ENCODE data around the gene PER1. TPM values are rescaled to one million over a fixed set of nuclear protein-coding genes. Genes with fewer than 3 reads are reported as not detected.

Gene PER1
- total RNA-seq, 1 experiment from 2014 or later: 87.6 TPM

GRCh38 chr17:8160224-8160577, 8.0 kb upstream of the PER1 start:
- DNase-seq (ENCODE audit: low read depth, low spot score) (no peak), ATAC-seq (no peak)
- H3K36me3 ChIP-seq (ENCODE audit: control insufficient read depth in 1 of 2, insufficient read depth in 2 of 2, low read length in 2 of 2): peaks cover 4 to 13% of the 10 kb centered on the region in 2 experiments; a peak in 3 of 4 replicates
- peak overlapping the region; percentile 12 for H3K27ac ChIP-seq (ENCODE audit: low read depth, low read length)
- H3K79me2 ChIP-seq (ENCODE audit: insufficient read depth, low read length): peaks cover 42% of the 10 kb centered on the region
- H3K9me3 ChIP-seq (ENCODE audit: control insufficient read depth in 1 of 2, insufficient read depth in 1 of 2, low read depth in 1 of 2, low read length in 2 of 2): no peaks in the 10 kb centered on the region
- peaks cover 46 to 84% of the 10 kb centered on the region in 2 experiments for H3K4me1 ChIP-seq (ENCODE audit: control insufficient read depth in 1 of 2, insufficient read depth in 2 of 2, low read length in 2 of 2)
- H4K20me1 ChIP-seq (ENCODE audit: insufficient read depth): no peaks in the 10 kb centered on the region
- intact Hi-C loops (cut with micrococcal nuclease): no loop called here
- CTCF ChIA-PET: interaction anchor here (0.7 kb wide), 1 partner anchor 459 kb away, joined by 3 read pairs; no protein-coding TSS in a partner anchor
- RAD21 ChIA-PET (ENCODE audit: low non-redundant PET in 1 of 2, low total read pairs in 2 of 2, uncharacterized antibody in 2 of 2, unreplicated experiment in 2 of 2): no interaction called here
- no peaks in the 10 kb centered on the region for H3K27me3 ChIP-seq (ENCODE audit: insufficient read depth, low read length)
- no peak overlapping the region for H3K4me3 ChIP-seq (replicated peaks in 1 of 2; ENCODE audit: low read depth in 1 of 2, low read length in 2 of 2)
- POLR2A ChIA-PET: interaction anchor here (9.4 kb wide), 1 partner anchor 12 kb away, joined by 95 read pairs; no protein-coding TSS in a partner anchor
- BruUV-seq (replicated peaks): no TSS peak
- TF ChIP-seq RAD21 (IDR thresholded peaks at IDR 0.05; ENCODE audit: low read depth) (no peak), MAX (IDR thresholded peaks at IDR 0.05) (no peak), TCF7L2 (IDR thresholded peaks at IDR 0.05; ENCODE audit: borderline replicate concordance, extremely low read depth, insufficient read depth, insufficient read length) (no peak), POLR2A (IDR thresholded peaks at IDR 0.05; ENCODE audit: borderline replicate concordance, extremely low read depth, insufficient read depth, insufficient read length) (no peak), ZNF274 (IDR thresholded peaks at IDR 0.05; ENCODE audit: low read depth, low read length) (no peak), EGR1 (IDR thresholded peaks at IDR 0.05; ENCODE audit: low read depth) (no peak), JUND (IDR thresholded peaks at IDR 0.05) (no peak), SP1 (IDR thresholded peaks at IDR 0.05; ENCODE audit: low read depth) (no peak), SRF (IDR thresholded peaks at IDR 0.05; ENCODE audit: low read depth) (no peak), EZH2phosphoT487 (IDR thresholded peaks at IDR 0.05; ENCODE audit: borderline replicate concordance) (no peak), ZFX (IDR thresholded peaks at IDR 0.05) (no peak), EZH2 (IDR thresholded peaks at IDR 0.05) (no peak)
- TF ChIP-seq, protein P1, sequence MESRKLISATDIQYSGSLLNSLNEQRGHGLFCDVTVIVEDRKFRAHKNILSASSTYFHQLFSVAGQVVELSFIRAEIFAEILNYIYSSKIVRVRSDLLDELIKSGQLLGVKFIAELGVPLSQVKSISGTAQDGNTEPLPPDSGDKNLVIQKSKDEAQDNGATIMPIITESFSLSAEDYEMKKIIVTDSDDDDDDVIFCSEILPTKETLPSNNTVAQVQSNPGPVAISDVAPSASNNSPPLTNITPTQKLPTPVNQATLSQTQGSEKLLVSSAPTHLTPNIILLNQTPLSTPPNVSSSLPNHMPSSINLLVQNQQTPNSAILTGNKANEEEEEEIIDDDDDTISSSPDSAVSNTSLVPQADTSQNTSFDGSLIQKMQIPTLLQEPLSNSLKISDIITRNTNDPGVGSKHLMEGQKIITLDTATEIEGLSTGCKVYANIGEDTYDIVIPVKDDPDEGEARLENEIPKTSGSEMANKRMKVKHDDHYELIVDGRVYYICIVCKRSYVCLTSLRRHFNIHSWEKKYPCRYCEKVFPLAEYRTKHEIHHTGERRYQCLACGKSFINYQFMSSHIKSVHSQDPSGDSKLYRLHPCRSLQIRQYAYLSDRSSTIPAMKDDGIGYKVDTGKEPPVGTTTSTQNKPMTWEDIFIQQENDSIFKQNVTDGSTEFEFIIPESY (IDR thresholded peaks at IDR 0.05; ENCODE audit: extremely low read depth, insufficient replicate concordance, low read length): no peak
- TF ChIP-seq, protein P2, sequence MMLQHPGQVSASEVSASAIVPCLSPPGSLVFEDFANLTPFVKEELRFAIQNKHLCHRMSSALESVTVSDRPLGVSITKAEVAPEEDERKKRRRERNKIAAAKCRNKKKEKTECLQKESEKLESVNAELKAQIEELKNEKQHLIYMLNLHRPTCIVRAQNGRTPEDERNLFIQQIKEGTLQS (IDR thresholded peaks at IDR 0.05): no peak
- no peak overlapping the region for H2AFZ ChIP-seq (ENCODE audit: low read depth, low read length, poor library complexity, severe bottlenecking)
- H3K9ac ChIP-seq (ENCODE audit: low read length): peak overlapping the region; percentile 4; the same call in 1 of the 2 replicates
- no peak overlapping the region for H3K4me2 ChIP-seq (ENCODE audit: low read length)
- no peaks in the 10 kb centered on the region for H3K9me2 ChIP-seq (ENCODE audit: insufficient read depth)
